ENCODE data around the gene FRA10AC1. TPM values are rescaled to one million over a fixed set of nuclear protein-coding genes. Genes with fewer than 3 reads are reported as not detected.

The FRA10AC1 gene
- total and polyA plus RNA-seq, 10 of the 15 experiments (the other 5 are each of a cell fraction or from before 2014, with no cell fraction given) = 5.3 to 18.1 (median 9.9) TPM

GRCh38 chr10:93652857-93653256, 49.5 kb downstream of the FRA10AC1 start (continued):
- no peak for TF ChIP-seq ATF7 (IDR thresholded peaks at IDR 0.05; ENCODE audit: low read depth)

GRCh38 chr10:93639791-93640190, 62.6 kb downstream of the FRA10AC1 start:
- Histone ChIP-seq H3K4me3 (no peak overlapping the region), H4K20me1 (ENCODE audit: control insufficient read depth, insufficient read depth) (no peaks in the 10 kb centered on the region), H3K27ac (ENCODE audit: control insufficient read depth, insufficient read depth) (no peak overlapping the region), H2AFZ (ENCODE audit: control insufficient read depth, low read depth, low read length) (no peak overlapping the region), H3K9me3 (replicated peaks; ENCODE audit: control insufficient read depth, insufficient read depth, low read length) (no peaks in the 10 kb centered on the region), H3K79me2 (ENCODE audit: control insufficient read depth, insufficient read depth, low read length) (no peaks in the 10 kb centered on the region), H3K27me3 (replicated peaks in 1 of 2; ENCODE audit: control insufficient read depth in 2 of 2, insufficient read depth in 2 of 2, low read length in 1 of 2) (no peaks in the 10 kb centered on the region), H3K36me3 (ENCODE audit: control insufficient read depth in 2 of 2, insufficient read depth in 2 of 2, low read length in 1 of 2) (no peaks in the 10 kb centered on the region), H3K4me1 (ENCODE audit: control insufficient read depth, insufficient read depth, low read length) (no peaks in the 10 kb centered on the region), H3K4me2 (ENCODE audit: control insufficient read depth, insufficient read depth) (no peak overlapping the region), H3K9ac (ENCODE audit: control insufficient read depth, insufficient read depth, low read length) (no peak overlapping the region)
- CTCF ChIA-PET = no interaction called here
- intact Hi-C loops (cut with micrococcal nuclease; ENCODE audit: unreplicated experiment) (no loop called here), in situ Hi-C loops (cut with MboI) (no loop called here)
- DNase-seq (ENCODE audit: low read depth, low spot score) (no peak), FAIRE-seq (no peak), ATAC-seq (no peak)
- SMC1A ChIA-PET (ENCODE audit: uncharacterized antibody, unreplicated experiment) = no interaction called here
- WGBS (ENCODE audit: insufficient coverage, insufficient replicate concordance, low lambda C conversion rate, missing lambda C conversion rate) = 53% methylated on average over 7 of the region's 7 CpGs
- RAD21 ChIA-PET (ENCODE audit: unreplicated experiment) = no interaction called here
- POLR2A ChIA-PET = no interaction called here
- no TSS peak for BruUV-seq (replicated peaks)
- TF ChIP-seq EZH2 (IDR thresholded peaks at IDR 0.05; ENCODE audit: borderline replicate concordance, control insufficient read depth, low read depth, low read length) (no peak), RB1 (IDR thresholded peaks at IDR 0.05; ENCODE audit: borderline replicate concordance) (no peak), BCLAF1 (IDR thresholded peaks at IDR 0.05) (no peak), SMAD1 (IDR thresholded peaks at IDR 0.05; ENCODE audit: low read depth, partially characterized antibody) (no peak)
